GM12878 (cell line): Measurements from ENCODE around the gene SLC37A2. TPM values are rescaled to one million over a fixed set of nuclear protein-coding genes. Genes with fewer than 3 reads are reported as not detected.

Experiments
- ATAC-seq: fragments of 200-7000 bp; cut with Tn5 transposase; 3 replicates; pipeline ENCODE4 v1.9.1; 2020; ENCODE audit warnings: mild to moderate bottlenecking, moderate library complexity
- BruUV-seq: library from RNA; stranded (reverse); fragments of 400-500 nt; replicated peaks from 2 replicates; lab custom pipeline; 2021; lab: Mats Ljungman, UMichigan
- CTCF ChIA-PET: fragments of 300-600 bp; sonication (Branson Sonifier 250); formaldehyde crosslinking; extraction: SDS; loops from one replicate; lab custom pipeline; 2021; ENCODE audit warnings: inconsistent platforms; lab: Yijun Ruan, JAX
- POLR2A ChIA-PET: fragments of 350-600 bp; formaldehyde crosslinking; extraction: SDS; loops from one replicate; lab custom pipeline; 2021; ENCODE audit warnings: inconsistent platforms; lab: Charles Lee
- RAD21 ChIA-PET: fragments of 300-600 bp; sonication (Branson Sonifier 250); formaldehyde crosslinking; loops from one replicate; lab custom pipeline; 2023; ENCODE audit warnings: antibody characterized with exemption; ENCODE audit not compliant: unreplicated experiment; lab: Charles Lee
- SMC1A ChIA-PET: fragments of 300-600 bp; sonication (Branson Sonifier 250); formaldehyde crosslinking; loops from one replicate; lab custom pipeline; 2023; ENCODE audit not compliant: unreplicated experiment, uncharacterized antibody; lab: Charles Lee
- DNase-seq: peaks from one replicate; pipeline ENCODE4 v3.0.0-alpha.2; 2011; ENCODE audit warnings: low read depth, low spot score
- FAIRE-seq: peaks from 3 replicates; lab custom pipeline; 2011; peaks lifted over from hg19 to GRCh38; lab: Jason Lieb, UNC
- H2AFZ ChIP-seq: 2 replicates; pipeline ENCODE4 v1.6.0; 2011; ENCODE audit warnings: low read depth, low read length, control low read depth; ENCODE audit not compliant: control insufficient read depth
- H3K27ac ChIP-seq: 2 replicates; pipeline ENCODE4 v1.5.1; 2011; ENCODE audit warnings: control low read depth; ENCODE audit not compliant: control insufficient read depth, insufficient read depth
- H3K27me3 ChIP-seq, 2 experiments: replicated peaks in 1 of 2; 2 replicates each; pipeline versions ENCODE4 v1.6.0 to v1.6.1; 2011; ENCODE audit warnings: low read length in 1 of 2; ENCODE audit not compliant: control insufficient read depth in 2 of 2, insufficient read depth in 2 of 2
- H3K36me3 ChIP-seq, 2 experiments: 2 replicates each; pipeline ENCODE4 v1.5.1; 2011; ENCODE audit warnings: low read length in 1 of 2; ENCODE audit not compliant: control insufficient read depth in 2 of 2, insufficient read depth in 2 of 2
- H3K4me1 ChIP-seq: 2 replicates; pipeline ENCODE4 v1.6.1; 2011; ENCODE audit warnings: mild to moderate bottlenecking, low read length, moderate library complexity, mixed read lengths; ENCODE audit not compliant: control insufficient read depth, insufficient read depth
- H3K4me2 ChIP-seq: 2 replicates; pipeline ENCODE4 v1.6.0; 2011; ENCODE audit warnings: control low read depth; ENCODE audit not compliant: control insufficient read depth, insufficient read depth
- H3K4me3 ChIP-seq: fragments of 200-600 bp; sonication (generic); 2 replicates; pipeline ENCODE4 v1.5.1; 2016
- H3K79me2 ChIP-seq: 2 replicates; pipeline ENCODE4 v1.6.0; 2011; ENCODE audit warnings: low read length; ENCODE audit not compliant: control insufficient read depth, insufficient read depth
- H3K9ac ChIP-seq: 2 replicates; pipeline ENCODE4 v1.8.0; 2011; ENCODE audit warnings: low read length, control low read depth, mixed read lengths; ENCODE audit not compliant: control insufficient read depth, insufficient read depth
- H3K9me3 ChIP-seq: replicated peaks from 3 replicates; pipeline ENCODE4 v1.5.1; 2011; ENCODE audit warnings: mild to moderate bottlenecking, low read length; ENCODE audit not compliant: control insufficient read depth, insufficient read depth
- H4K20me1 ChIP-seq: 2 replicates; pipeline ENCODE4 v1.6.0; 2011; ENCODE audit not compliant: control insufficient read depth, insufficient read depth
- EGR1 ChIP-seq, 2 experiments: IDR thresholded peaks; 1 replicate in 1 of 2; 2 replicates in 1 of 2; pipeline ENCODE4 v1.6.1; 2011 to 2012; ENCODE audit warnings: low read depth in 2 of 2, low read length in 2 of 2, borderline replicate concordance in 1 of 2, mild to moderate bottlenecking in 1 of 2, moderate library complexity in 1 of 2
- GABPA ChIP-seq: IDR thresholded peaks from 2 replicates; pipeline ENCODE4 v1.6.1; 2014; ENCODE audit warnings: antibody characterized with exemption, low read depth, mild to moderate bottlenecking, inconsistent platforms
- IRF5 ChIP-seq: fragments of 450-650 bp; IDR thresholded peaks from 2 replicates; pipeline ENCODE4 v1.6.1; 2017; ENCODE audit warnings: borderline replicate concordance
- KDM1A ChIP-seq: fragments of 200-600 bp; sonication (generic); IDR thresholded peaks from 2 replicates; pipeline ENCODE4 v1.6.1; 2016; ENCODE audit warnings: borderline replicate concordance
- MYC ChIP-seq: IDR thresholded peaks from 2 replicates; pipeline ENCODE4 v1.6.1; 2011; ENCODE audit warnings: mild to moderate bottlenecking, low read length, moderate library complexity, inconsistent platforms; ENCODE audit not compliant: insufficient read depth, insufficient replicate concordance, insufficient read length, severe bottlenecking
- RELB ChIP-seq: fragments of 450-650 bp; IDR thresholded peaks from 2 replicates; pipeline ENCODE4 v1.6.1; 2017; ENCODE audit warnings: low read depth, mild to moderate bottlenecking, moderate library complexity
- SREBF1 ChIP-seq: IDR thresholded peaks from 2 replicates; pipeline ENCODE4 v1.6.1; 2012; ENCODE audit warnings: mild to moderate bottlenecking, low read length
- TARDBP ChIP-seq: IDR thresholded peaks from 2 replicates; pipeline ENCODE4 v1.6.1; 2016; ENCODE audit warnings: borderline replicate concordance
- ZNF592 ChIP-seq: fragments of 450-650 bp; IDR thresholded peaks from 2 replicates; pipeline ENCODE4 v1.6.1; 2017; ENCODE audit warnings: mild to moderate bottlenecking, moderate library complexity
- WGBS: methylation state at CpG from one replicate; pipeline ENCODE4 v1.1.6; 2016; ENCODE audit warnings: low lambda C conversion rate; ENCODE audit not compliant: insufficient replicate concordance, insufficient coverage; ENCODE audit errors: missing lambda C conversion rate; 5-methylcytosine and 5-hydroxymethylcytosine counted together
- in situ Hi-C: fragments of 300-500 bp; cut with MboI; formaldehyde crosslinking; loops from 9 replicates; pipeline ENCODE4 v1.14.3; 2018; ENCODE audit warnings: mixed read lengths
- intact Hi-C: fragments of 100-400 bp; cut with micrococcal nuclease; formaldehyde crosslinking; loops from one replicate; pipeline ENCODE4 v1.14.2; 2022; ENCODE audit not compliant: unreplicated experiment
- polyA plus RNA-seq, 11 experiments: library from polyadenylated mRNA; depleted of rRNA in 4 of 11; unstranded in 6 of 11; stranded (reverse) in 5 of 11; fragments of >200 nt; fragmentation: Nextera tagmentation in 4 of 11; fragmentation: Illumina TruSeq in 1 of 11; extraction: Ambion mirVana in 4 of 11; extraction: Trizol in 1 of 11; gene quantifications; 1 replicate in 1 of 11; 2 replicates in 10 of 11; pipeline versions ENCODE4 v1.2.1 to v1.2.3, GENCODE V29; 2011 to 2016; ENCODE audit warnings: inconsistent platforms in 2 of 11, missing spikeins in 2 of 11, low read depth in 1 of 11
- total RNA-seq, 4 experiments: library from RNA; depleted of rRNA in 3 of 4; stranded (reverse); fragments of >200 nt in 3 of 4; fragmentation: Illumina TruSeq in 1 of 4; extraction: Trizol in 1 of 4; gene quantifications; 2 replicates each; pipeline versions ENCODE4 v1.2.1 to v1.2.3, GENCODE V29; 2013 to 2021
- TF ChIP-seq, protein P1 (sequence below): fragments of 450-650 bp; formaldehyde crosslinking; IDR thresholded peaks from 2 replicates; pipeline ENCODE4 v1.5.0; 2022; ENCODE audit warnings: mild to moderate bottlenecking, missing genetic modification characterization

The SLC37A2 gene
- total and polyA plus RNA-seq, 10 of the 15 experiments (the other 5 are each of a cell fraction or from before 2014, with no cell fraction given) = 0.26 to 9.8 (median 2.0) TPM

GRCh38 chr11:125081098-125081798, 18.1 kb downstream of the SLC37A2 start (continued):
- TF ChIP-seq, protein P1, sequence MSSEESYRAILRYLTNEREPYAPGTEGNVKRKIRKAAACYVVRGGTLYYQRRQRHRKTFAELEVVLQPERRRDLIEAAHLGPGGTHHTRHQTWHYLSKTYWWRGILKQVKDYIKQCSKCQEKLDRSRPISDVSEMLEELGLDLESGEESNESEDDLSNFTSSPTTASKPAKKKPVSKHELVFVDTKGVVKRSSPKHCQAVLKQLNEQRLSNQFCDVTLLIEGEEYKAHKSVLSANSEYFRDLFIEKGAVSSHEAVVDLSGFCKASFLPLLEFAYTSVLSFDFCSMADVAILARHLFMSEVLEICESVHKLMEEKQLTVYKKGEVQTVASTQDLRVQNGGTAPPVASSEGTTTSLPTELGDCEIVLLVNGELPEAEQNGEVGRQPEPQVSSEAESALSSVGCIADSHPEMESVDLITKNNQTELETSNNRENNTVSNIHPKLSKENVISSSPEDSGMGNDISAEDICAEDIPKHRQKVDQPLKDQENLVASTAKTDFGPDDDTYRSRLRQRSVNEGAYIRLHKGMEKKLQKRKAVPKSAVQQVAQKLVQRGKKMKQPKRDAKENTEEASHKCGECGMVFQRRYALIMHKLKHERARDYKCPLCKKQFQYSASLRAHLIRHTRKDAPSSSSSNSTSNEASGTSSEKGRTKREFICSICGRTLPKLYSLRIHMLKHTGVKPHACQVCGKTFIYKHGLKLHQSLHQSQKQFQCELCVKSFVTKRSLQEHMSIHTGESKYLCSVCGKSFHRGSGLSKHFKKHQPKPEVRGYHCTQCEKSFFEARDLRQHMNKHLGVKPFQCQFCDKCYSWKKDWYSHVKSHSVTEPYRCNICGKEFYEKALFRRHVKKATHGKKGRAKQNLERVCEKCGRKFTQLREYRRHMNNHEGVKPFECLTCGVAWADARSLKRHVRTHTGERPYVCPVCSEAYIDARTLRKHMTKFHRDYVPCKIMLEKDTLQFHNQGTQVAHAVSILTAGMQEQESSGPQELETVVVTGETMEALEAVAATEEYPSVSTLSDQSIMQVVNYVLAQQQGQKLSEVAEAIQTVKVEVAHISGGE (CRISPR knock-in tag) = no peak
- TF ChIP-seq TARDBP = no peak
- no peak for TF ChIP-seq MYC
- TF ChIP-seq GABPA = no peak
- TF ChIP-seq SREBF1 = no peak
- TF ChIP-seq KDM1A = no peak

DNA sequence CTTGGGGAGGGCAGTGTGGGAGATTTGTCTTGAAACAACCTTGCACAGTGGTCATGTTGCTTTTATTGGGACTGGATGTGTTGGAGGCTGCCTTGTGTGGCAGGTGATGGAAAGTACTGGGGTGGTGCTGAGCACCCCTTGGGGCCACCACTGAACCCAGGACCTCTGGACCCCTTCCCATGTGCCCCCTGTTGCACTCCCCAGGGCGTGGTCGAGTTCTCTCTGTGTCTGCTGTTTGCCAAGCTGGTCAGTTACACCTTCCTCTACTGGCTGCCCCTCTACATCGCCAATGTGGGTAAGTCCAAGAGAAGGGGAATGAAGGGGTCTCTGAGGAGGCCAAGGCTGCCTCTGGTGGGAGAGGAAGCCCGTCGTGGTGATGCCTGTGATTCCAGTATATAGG, 18.9 kb downstream of the SLC37A2 start:
- intact Hi-C loops (no loop called here), in situ Hi-C loops (no loop called here)
- FAIRE-seq = no peak
- 25% methylated on average over 5 of the region's 5 CpGs for whole genome bisulfite sequencing
- SMC1A ChIA-PET = interaction anchor here (0.7 kb wide), 1 partner anchor 18 kb away, joined by 3 read pairs; no protein-coding TSS in a partner anchor
- Histone ChIP-seq H3K4me2 (no peak overlapping the region), H3K9ac (no peak overlapping the region), H3K27ac (no peak overlapping the region), H3K4me3 (no peak overlapping the region), H3K9me3 (no peaks in the 10 kb centered on the region), H3K27me3 (no peaks in the 10 kb centered on the region), H3K4me1 (no peaks in the 10 kb centered on the region), H4K20me1 (no peaks in the 10 kb centered on the region), H3K36me3 (peaks cover 0 to 2% of the 10 kb centered on the region in 2 experiments; a peak in 1 of 4 replicates), H2AFZ (no peak overlapping the region), H3K79me2 (no peaks in the 10 kb centered on the region)
- RAD21 ChIA-PET = interaction anchor here (0.6 to 1.0 kb wide), 3 partner anchors 24 to 72 kb away, joined by 3 read pairs; no protein-coding TSS in a partner anchor
- POLR2A ChIA-PET = no interaction called here
- no peak for ATAC-seq
- CTCF ChIA-PET = interaction anchor here (0.9 to 1.3 kb wide), 2 partner anchors 9 kb away, joined by 4 to 5 read pairs; no protein-coding TSS in a partner anchor
- DNase-seq = no peak
- BruUV-seq = no TSS peak
- TF ChIP-seq ZNF592 (no peak), RELB (no peak), IRF5 (no peak), EGR1 (IDR thresholded peaks at IDR 0.05; ENCODE audit: borderline replicate concordance in 1 of 2, low read depth in 2 of 2, low read length in 2 of 2) (no peak)
